Measurements from ENCODE around the gene ACTG1. TPM values are rescaled to one million over a fixed set of nuclear protein-coding genes. Genes with fewer than 3 reads are reported as not detected.

The ACTG1 gene
- total and polyA plus RNA-seq, 12 donors = 290 to 1,180 (median 345) TPM

DNA sequence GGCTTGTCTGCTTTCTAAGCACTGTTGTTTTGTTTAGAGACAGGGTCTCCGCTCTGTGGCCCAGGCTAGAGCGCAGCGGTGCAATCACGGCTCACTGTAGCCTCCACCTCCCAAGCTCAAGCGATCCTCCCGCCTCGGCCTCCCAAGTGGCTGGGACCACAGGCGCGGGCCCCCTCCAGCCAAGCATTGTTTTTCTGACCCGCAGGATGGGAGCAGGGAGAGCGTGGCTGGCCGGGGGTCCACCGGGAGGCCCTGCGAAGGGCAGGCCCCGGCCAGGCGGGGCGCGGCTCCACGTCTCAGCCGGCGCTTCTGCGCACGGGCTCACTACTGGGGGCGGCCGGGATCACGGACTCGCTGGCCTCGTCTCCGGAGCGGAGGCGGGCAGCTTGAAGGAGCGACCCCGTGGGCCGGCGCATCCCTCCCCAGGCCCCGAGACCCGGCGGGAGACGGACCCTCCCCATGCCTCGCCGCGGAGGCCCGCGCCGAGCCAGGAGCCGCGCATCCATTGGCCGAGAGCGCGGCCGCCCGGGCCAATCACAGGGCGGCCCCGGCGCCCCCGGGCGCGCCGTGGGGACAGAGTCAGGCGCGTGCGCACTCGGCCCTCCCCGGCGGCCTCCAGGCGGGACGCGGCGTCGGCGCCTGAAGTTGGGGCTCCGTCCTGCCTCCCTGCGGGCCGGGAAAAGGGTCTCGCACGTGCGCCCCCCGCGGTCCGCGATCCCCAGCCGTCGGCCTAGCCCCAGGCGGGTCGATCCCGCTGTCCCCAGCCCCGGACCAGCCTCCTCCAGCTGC lies 24.9 kb downstream of the ACTG1 start:
- Histone ChIP-seq H3K27me3 (peaks cover 0 to 20% (median 0%) of the 10 kb centered on the region in 7 donors), H3K9me3 (no peaks in the 10 kb centered on the region), H3K4me1 (peaks cover 10 to 51% (median 41%) of the 10 kb centered on the region in 9 donors), H3K27ac (peak overlapping the region in 9 of 10 donors; percentile 88 to 97 (median 95)), H3K36me3 (no peaks in the 10 kb centered on the region), H3K4me3 (peak overlapping the region; percentile 58 to 84 (median 76))
- ATAC-seq (peak; percentile 76 to 88 (median 84)), DNase-seq (peak; percentile 76 to 89)
- TF ChIP-seq CTCF (IDR thresholded peaks at IDR 0.05) = no peak
- intact Hi-C loops (cut with DNase I) = loop anchor here in 6 of 10 donors (2.0 to 10.0 kb wide), 5 partner anchors 83 to 343 kb away; partner anchors contain the start of gene SLC38A10 (in 2 of the 6)
- WGBS, 2 donors = 7 to 8% methylated on average over 60 to 87 of the region's 87 CpGs

DNA sequence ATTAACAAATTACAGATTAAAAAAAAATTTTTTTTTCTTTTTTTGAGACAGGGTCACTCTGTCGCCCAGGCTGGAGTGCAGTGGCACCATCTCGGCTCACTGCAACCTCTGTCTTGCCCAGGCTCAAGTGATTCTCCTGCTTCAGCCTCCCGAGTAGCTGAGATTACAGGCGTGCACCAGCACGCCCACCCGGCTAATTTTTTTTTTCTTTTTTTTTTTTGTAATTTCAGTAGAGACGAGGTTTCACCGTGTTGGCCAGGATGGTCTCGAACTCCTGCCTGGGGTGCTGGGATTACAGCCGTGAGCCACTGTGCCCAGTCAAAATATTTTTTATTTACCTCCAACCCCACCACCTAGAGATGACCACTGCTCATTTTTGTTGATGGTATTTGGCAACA lies 25.5 kb downstream of the ACTG1 start:
- H3K9me3 ChIP-seq = no peaks in the 10 kb centered on the region
- DNase-seq (no peak), ATAC-seq (no peak)
- peaks cover 0 to 21% (median 0%) of the 10 kb centered on the region in 7 donors for H3K27me3 ChIP-seq
- H3K36me3 ChIP-seq = no peaks in the 10 kb centered on the region
- peaks cover 10 to 57% (median 47%) of the 10 kb centered on the region in 9 donors for H3K4me1 ChIP-seq
- H3K4me3 ChIP-seq = peak overlapping the region in 5 of 10 donors; percentile 69 to 84 (median 79)
- intact Hi-C loops (cut with DNase I) = loop anchor here in 6 of 10 donors (2.0 to 10.0 kb wide), 5 partner anchors 82 to 342 kb away; partner anchors contain the start of gene SLC38A10 (in 2 of the 6)
- WGBS, 2 donors = 80 to 90% methylated on average over 10 of the region's 10 CpGs
- H3K27ac ChIP-seq = peak overlapping the region in 1 of 10 donors; percentile 39
- TF ChIP-seq CTCF (IDR thresholded peaks at IDR 0.05) = no peak

DNA sequence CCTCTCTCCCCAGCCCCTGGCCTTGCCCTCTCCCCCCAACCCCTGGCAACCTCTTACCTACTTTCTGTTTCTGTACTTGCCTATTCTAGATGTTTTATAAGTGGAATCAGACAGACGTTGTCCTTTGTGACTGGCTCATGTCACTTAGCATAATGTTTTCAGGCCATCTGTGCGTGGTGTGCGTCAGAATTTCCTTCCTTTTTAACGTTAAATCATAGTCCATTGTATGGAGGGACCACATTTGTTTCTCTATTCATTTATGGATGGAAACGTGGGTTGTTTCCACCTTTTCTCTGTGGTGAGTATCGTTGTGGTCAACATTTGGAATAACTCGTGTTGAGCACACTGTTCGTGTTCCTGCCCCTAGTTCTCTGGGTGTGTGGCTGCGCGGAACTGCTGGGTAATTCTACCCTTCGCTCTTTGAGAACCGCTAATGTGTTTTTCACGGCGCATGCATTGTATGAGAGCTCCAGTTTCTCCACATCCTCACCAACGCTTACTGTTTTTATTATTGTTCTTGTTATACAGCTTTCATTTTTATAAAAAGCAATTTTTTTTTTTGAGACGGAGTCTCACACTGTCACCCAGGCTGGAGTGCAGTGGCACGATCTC lies 26.3 kb downstream of the ACTG1 start:
- Histone ChIP-seq H3K36me3 (no peaks in the 10 kb centered on the region), H3K27me3 (peaks cover 0 to 29% (median 0%) of the 10 kb centered on the region in 7 donors), H3K4me3 (no peak overlapping the region), H3K4me1 (peaks cover 15 to 64% (median 53%) of the 10 kb centered on the region in 9 donors), H3K9me3 (no peaks in the 10 kb centered on the region), H3K27ac (peak overlapping the region in 1 of 10 donors; percentile 47)
- intact Hi-C loops (cut with DNase I) = loop anchor here in 6 of 10 donors (2.0 to 10.0 kb wide), 5 partner anchors 82 to 342 kb away; partner anchors contain the start of gene SLC38A10 (in 2 of the 6)
- ATAC-seq (no peak), DNase-seq (no peak)
- TF ChIP-seq CTCF (IDR thresholded peaks at IDR 0.05) = no peak
- 61 to 75% methylated on average over 17 of the region's 17 CpGs for WGBS, 2 donors

All from heart right ventricle (tissue), 16 donors.